ENCODE results near the gene SPRED1.

Gene SPRED1

DNA sequence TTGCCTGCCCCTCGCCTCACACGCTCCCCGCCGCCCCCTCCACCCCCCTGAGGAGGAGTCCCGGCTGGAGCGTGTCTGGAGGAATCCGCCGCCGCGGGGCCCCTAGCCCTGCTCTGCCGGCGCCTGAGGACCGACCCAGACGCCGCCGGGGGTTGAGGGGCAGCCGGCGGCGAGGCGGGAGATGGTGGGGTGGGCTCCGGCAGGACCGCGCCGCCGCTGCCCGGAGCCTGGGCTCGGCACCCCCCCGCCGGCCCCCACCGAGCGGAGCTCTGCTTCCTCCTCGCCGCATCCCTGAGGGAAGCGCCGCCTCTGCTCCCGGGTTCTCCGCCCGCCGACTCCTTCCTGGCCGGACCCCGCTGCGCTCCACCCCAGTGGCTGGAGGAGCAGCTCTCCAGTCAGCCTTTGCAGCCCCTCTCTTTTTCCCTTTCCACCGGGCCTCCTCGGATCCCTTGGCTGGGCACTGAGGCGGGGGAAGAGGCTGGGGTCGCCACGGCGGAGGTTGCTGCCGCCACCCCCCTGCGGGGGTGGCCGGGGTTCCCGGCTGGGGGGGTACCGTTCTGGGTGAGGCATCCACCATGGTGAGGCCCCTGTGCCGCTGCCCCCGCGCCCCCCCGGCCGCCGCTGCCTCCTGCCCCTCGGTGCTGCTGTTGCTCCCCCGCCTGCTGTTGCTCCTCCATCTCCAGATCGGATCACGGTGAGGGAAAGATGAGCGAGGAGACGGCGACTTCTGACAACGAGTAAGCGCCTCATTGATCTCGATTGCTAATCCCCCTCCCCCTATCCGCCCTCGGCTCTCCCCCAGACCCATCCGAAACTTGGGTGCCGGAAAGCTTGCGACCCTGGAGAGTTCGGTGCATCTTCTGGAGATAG lies at the start of gene SPRED1:
SPRED1 (plus strand) TSS at position 356 of the 870 bp plus-strand sequence; CDS start at position 706, 350 bp downstream.
- DNase-seq (ENCODE audit: low read depth in 2 of 2): no peak

DNA sequence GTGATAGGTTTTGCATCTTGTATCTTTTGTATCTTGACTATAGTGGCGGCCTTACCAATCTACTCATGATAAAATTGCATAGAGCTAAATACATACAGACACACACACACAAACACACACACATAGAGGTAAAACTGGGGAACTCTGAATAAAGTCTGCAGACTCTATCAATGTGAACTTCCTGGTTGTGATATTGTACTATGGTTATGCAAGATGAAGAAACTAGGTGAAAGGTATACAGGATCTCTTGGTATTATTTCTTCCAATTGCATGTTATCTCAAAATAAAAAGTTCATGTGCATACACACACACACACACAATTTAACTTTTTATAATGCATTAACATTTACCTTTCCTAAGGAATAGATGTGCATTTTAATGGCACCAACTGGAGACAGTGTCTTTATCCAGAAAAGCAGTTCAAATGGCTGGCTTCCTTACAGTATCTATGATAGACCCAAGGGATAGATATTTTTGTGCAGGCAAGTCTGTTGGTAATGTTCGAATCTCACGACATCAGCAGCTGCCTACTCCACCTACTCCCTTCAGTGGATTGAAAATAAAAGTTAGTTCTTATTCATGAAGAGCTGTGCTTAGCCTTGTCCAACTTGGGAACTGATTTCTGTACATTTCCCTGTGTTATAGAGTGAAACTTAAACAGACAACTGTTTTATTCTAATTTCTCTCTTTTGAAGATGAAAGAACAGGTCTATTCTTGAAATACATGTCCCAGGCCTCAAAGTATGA lies 46.9 kb upstream of the SPRED1 start:
- DNase-seq (ENCODE audit: low read depth in 2 of 2): no peak

- DNase-seq (ENCODE audit: low read depth in 2 of 2): no peak
These were observed 45.0 kb upstream of the SPRED1 start for GRCh38 chr15:38207621-38208020.

- DNase-seq (ENCODE audit: low read depth in 2 of 2): no peak
These were observed 44.4 kb upstream of the SPRED1 start for GRCh38 chr15:38208206-38208605.

- no peak for DNase-seq (ENCODE audit: low read depth in 2 of 2)
These were observed 43.9 kb upstream of the SPRED1 start for GRCh38 chr15:38208779-38209178.

DNA sequence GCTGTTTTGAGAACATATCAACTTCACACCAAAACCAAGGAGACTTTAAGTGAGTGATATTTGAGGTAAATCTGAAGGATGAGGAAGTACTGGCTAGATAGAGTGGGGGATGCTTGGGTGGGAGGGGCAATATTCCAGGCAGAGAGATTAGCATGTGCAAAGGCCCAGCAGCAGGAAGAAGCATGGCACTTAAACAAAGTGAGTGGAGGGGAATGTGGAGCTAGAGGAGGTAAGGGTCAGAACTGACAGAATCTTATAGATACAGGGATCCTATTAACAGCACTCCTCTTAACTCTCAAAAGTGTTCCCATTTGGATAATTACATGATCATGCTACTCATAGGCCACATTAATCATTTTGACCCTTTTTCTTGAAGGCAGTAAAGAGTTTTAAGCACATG lies 41.4 kb upstream of the SPRED1 start:
- no peak for DNase-seq (ENCODE audit: low read depth in 2 of 2)

- no peak for DNase-seq (ENCODE audit: low read depth in 2 of 2)
These were observed 40.8 kb upstream of the SPRED1 start for GRCh38 chr15:38211811-38212210.

- DNase-seq (ENCODE audit: low read depth in 2 of 2): no peak
These were observed 39.8 kb upstream of the SPRED1 start for GRCh38 chr15:38212729-38213351.

DNA sequence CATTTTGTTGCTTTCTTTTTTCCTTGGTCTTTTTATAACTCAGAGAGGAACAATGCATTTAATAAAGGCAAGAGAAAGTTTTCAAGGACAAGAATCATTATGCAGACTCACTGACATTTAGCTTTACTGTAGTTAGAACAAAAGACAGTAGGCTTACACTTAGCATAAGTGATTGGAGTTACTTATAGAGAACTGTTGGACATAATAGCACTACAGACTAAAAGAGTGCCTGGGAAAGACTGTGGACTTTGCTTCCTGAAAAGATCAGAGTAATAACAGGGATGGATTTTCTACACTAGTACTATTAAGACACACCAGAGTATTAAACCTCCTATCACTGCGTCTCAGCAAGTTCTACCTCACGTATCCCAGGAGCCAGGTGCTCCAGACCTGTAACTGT lies 39.3 kb upstream of the SPRED1 start:
- no peak for DNase-seq (ENCODE audit: low read depth in 2 of 2)

DNA sequence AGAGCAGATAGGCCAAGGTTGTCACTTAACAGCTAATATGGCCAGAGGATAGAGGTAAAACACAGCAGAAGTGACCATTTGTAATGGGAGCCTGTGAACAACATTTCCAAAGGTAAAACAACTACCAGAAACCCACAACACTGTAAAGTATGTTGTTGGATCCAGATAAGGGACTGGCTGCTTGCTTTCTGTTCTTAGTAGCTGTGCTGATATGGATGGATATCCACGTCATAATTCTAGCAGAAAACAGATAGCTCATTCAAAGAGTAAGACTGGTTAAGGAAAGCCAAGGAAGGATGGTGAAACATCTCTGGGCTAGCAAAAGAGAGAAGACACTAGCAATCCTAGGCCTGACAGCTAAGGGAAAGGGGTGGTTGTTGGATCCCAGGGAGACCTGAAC lies 36.9 kb upstream of the SPRED1 start:
- DNase-seq (ENCODE audit: low read depth in 2 of 2): no peak

DNA sequence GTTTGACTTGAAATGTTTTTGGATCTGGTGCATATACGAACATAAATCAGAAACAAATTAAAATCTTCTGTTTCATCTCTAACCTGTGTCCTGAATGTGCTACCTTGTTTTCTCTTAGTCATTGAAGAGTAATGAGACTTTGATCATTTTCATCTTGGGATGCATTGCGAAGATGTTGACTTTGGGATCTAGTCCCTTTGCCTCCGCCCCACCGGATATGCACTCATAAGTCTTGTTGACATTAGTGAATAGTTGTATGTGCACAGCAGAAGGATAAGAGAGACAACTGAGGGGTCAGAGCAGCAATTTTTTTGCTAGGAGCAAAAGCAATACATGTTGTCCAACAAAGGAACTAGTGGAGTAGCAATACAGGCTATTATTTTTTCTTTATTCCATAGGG lies 35.9 kb upstream of the SPRED1 start:
- no peak for DNase-seq (ENCODE audit: low read depth in 2 of 2)

GRCh38 chr15:38217191-38217595 lies 35.4 kb upstream of the SPRED1 start:
- DNase-seq (ENCODE audit: low read depth in 2 of 2): no peak

DNA sequence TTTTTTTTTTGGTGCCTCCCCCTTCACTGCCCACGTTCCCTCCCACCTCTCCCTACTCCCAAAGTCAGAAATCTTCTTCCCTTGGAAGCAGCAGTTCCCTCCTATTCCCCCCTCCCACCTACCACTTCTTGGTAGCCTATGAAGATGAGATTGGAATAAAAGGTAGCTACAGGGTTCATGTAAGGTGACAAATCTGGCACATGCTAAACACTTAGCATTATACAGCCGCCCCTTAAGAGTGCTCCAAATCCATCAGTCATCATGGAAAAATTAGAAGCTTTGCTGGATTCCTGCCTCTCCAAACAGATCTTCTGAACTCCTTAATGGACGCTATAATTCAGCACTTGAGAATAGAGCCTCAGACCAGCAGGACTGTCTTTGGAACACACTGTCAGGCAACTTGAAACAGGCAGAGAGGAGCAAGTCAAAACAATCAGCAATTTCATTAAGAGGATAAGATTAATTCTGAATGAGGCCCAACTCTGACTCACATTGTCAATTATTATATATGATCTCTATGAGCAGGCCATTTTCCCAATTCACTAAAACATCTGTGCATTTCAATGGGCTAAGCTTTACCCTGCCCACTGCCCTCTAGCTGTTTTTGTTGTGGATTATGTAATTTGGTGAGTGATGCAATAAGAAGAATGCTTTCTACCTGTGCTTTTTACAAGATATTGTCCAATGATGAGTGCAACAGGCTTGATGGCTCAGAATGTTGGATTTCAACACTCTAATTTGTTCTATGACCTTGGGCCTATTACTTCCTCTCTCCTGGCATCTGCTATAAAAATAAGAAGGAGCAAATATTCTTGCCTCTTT lies 34.6 kb upstream of the SPRED1 start:
- no peak for DNase-seq (ENCODE audit: low read depth in 2 of 2)

GRCh38 chr15:38220606-38221273 lies 31.9 kb upstream of the SPRED1 start:
- DNase-seq (ENCODE audit: low read depth in 2 of 2): no peak

- DNase-seq (ENCODE audit: low read depth in 2 of 2): no peak
These were observed 28.1 kb upstream of the SPRED1 start for GRCh38 chr15:38224486-38224885.

DNA sequence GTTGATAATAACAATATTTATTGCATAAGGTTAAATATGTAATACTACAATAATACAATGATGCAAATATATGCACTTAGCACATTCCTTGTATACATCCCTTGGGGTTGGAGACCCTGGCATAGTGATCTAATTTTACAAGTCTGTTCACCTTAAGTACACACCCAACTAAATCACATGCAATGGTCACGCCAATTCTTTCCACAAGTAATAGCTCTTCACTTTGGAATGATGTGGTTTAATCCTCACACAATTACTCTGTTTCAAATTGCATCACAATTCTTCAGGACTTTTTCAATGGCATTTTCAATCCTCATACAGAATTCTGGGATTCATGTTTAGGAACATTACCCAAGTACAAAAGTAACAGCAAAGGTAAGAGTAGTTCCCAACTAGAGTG lies 27.3 kb upstream of the SPRED1 start:
- no peak for DNase-seq (ENCODE audit: low read depth in 2 of 2)

DNA sequence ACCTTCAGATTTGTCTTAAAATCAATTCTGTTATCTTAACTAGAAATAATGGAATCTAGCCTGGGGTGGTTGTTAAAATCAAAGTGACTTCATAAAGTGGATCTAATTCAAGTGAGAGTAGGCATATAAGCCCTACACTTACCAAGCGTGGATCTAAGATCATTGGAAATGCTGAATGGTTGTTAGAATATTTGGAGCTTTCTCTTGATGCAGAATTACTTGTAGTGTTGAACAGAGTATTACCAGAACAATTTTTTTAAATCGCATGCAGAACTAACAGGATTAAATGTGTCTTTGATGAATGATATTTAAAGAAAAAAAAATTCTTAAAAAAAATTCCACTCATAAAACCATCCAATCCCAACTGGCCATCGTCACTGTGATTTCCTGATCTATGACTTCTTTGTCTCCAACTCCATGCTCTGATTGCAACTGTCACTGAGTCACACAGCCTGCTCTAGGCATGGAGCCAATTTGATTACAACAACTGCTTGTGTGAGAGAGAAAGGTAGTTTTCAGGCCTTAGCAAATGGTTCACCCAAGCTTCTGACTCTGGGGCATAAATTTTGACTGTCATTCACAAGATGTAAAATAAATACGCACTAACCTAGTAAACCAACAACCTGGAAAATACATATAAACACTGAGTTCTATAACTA lies 25.9 kb upstream of the SPRED1 start:
- no peak for DNase-seq (ENCODE audit: low read depth in 2 of 2)

DNA sequence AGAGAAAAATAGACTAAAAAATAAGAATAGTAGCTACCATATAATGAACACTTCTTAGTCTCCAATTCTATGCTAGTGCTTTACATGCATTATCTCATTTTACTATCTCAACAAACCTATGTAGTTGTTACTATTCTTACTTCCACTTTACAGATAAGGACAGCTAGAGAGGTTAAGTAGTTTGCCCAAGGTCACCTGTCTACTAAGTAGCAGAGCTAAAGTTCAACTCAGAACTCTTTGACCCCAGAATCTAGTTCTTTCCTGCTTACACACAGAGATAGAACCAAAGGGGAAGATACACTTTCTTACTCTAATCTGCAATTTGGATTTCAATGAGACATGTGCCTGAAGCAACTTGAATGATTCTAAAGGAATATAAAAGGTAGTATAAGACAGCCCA lies 24.7 kb upstream of the SPRED1 start:
- no peak for DNase-seq (ENCODE audit: low read depth in 2 of 2)

- DNase-seq (ENCODE audit: low read depth in 2 of 2): no peak
These were observed 24.0 kb upstream of the SPRED1 start for GRCh38 chr15:38228618-38229017.

- no peak for DNase-seq (ENCODE audit: low read depth in 2 of 2)
These were observed 22.8 kb upstream of the SPRED1 start for GRCh38 chr15:38229705-38230310.
